PFSK-1 (cell line): Measurements from ENCODE around the gene CCDC177.

Experiments
- TAF1 ChIP-seq: IDR thresholded peaks from 2 replicates; pipeline ENCODE4 v1.6.1; 2012; ENCODE audit warnings: low read length, control low read depth, borderline replicate concordance; ENCODE audit not compliant: insufficient read depth
- TF ChIP-seq, protein P1 (sequence below), 2 experiments: IDR thresholded peaks; 2 replicates each; pipeline versions ENCODE4 v1.6.1 to v1.8.0; 2011 to 2012; ENCODE audit warnings: low read depth in 2 of 2, low read length in 2 of 2, control low read depth in 1 of 2, inconsistent platforms in 1 of 2, mild to moderate bottlenecking in 1 of 2, moderate library complexity in 1 of 2; ENCODE audit not compliant: insufficient read depth in 1 of 2

DNA sequence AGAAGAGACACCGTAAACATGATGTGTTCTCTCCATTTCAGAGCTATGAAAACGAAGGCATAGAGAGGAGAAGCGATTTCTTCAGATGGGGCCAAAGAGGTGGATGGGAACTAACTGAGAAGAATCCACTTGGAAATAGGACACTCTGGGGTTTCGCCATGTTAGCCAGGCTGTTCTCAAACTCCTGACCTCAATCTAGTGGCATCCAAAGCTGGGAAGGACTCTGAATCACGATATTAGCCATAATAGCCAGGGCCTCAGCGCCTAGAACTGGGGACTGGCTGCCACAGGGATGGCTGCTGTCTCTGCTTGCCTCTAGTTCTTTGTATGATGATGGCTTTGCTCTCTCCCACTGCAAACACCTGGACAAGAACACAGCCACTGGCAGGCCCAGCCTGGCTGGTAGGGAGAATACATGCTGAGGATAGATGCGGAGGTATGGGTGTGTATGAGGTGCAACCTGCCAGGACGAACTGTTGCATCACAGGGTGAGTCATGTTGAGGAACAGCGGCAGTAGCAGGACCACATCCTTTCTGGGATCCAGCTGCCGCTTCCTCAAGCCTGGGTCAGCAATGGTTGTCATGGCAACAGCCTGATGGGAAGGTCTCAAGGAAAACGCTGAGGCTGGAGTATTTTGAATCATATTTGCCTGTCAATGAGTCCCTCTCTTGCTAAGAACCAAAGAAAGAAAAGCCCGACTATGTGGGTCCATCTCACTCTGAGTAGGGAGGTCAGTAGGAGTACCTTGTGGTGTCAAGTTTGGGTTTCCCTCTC is 31.1 kb downstream of the CCDC177 start:
- no peak for TF ChIP-seq TAF1
- TF ChIP-seq, protein P1, sequence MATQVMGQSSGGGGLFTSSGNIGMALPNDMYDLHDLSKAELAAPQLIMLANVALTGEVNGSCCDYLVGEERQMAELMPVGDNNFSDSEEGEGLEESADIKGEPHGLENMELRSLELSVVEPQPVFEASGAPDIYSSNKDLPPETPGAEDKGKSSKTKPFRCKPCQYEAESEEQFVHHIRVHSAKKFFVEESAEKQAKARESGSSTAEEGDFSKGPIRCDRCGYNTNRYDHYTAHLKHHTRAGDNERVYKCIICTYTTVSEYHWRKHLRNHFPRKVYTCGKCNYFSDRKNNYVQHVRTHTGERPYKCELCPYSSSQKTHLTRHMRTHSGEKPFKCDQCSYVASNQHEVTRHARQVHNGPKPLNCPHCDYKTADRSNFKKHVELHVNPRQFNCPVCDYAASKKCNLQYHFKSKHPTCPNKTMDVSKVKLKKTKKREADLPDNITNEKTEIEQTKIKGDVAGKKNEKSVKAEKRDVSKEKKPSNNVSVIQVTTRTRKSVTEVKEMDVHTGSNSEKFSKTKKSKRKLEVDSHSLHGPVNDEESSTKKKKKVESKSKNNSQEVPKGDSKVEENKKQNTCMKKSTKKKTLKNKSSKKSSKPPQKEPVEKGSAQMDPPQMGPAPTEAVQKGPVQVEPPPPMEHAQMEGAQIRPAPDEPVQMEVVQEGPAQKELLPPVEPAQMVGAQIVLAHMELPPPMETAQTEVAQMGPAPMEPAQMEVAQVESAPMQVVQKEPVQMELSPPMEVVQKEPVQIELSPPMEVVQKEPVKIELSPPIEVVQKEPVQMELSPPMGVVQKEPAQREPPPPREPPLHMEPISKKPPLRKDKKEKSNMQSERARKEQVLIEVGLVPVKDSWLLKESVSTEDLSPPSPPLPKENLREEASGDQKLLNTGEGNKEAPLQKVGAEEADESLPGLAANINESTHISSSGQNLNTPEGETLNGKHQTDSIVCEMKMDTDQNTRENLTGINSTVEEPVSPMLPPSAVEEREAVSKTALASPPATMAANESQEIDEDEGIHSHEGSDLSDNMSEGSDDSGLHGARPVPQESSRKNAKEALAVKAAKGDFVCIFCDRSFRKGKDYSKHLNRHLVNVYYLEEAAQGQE (IDR thresholded peaks at IDR 0.05; ENCODE audit: insufficient read depth in 1 of 2, low read depth in 2 of 2, low read length in 2 of 2), result no peak
